Lower leg skin (tissue), 4 donors: ENCODE measurements around the gene WDR27. TPM values are rescaled to one million over a fixed set of nuclear protein-coding genes. Genes with fewer than 3 reads are reported as not detected.

Experiments used
- DNase-seq, 2 donors: peaks; one replicate each; pipeline ENCODE4 v3.0.0-alpha.2; 2019; ENCODE audit warnings: low spot score in 2 of 2
- H3K4me3 ChIP-seq: fragments of 200-600 bp; sonication (generic); 2 replicates; pipeline ENCODE4 v1.5.1; 2017; ENCODE audit warnings: mild to moderate bottlenecking, low read depth; ENCODE audit not compliant: poor library complexity, severe bottlenecking
- CTCF ChIP-seq, 3 donors: fragments of 450-650 bp; IDR thresholded peaks; one replicate each; pipeline ENCODE4 v1.5.1; 2016; ENCODE audit warnings: antibody characterized with exemption in 3 of 3, mild to moderate bottlenecking in 3 of 3, moderate library complexity in 2 of 3
- POLR2A ChIP-seq, 2 donors: fragments of 450-650 bp; IDR thresholded peaks; one replicate each; pipeline ENCODE4 v1.6.1; 2016 to 2017; ENCODE audit warnings: antibody characterized with exemption in 2 of 2, mild to moderate bottlenecking in 1 of 2, moderate library complexity in 1 of 2
- WGBS, 2 donors: methylation state at CpG; one replicate each; pipeline ENCODE4 v1.1.5; 2018; 5-methylcytosine and 5-hydroxymethylcytosine counted together
- intact Hi-C: fragments of 100-400 bp; cut with DNase I; formaldehyde crosslinking; loops from one replicate; pipeline ENCODE4 v1.15.0; 2023; ENCODE audit warnings: low total_unique reads
- total RNA-seq, 4 donors: library from RNA; depleted of rRNA; stranded (reverse); fragments of >200 nt; gene quantifications; one replicate each; pipeline ENCODE4 v1.1.0, GENCODE V29; 2016

WDR27 gene
- 10 to 100 TPM; 15.7 to 40.0 (median 19.5) TPM for total RNA-seq

GRCh38 chr6:169701954-169702839, at the start of gene WDR27, which contains the start of gene C6orf120:
WDR27 (minus strand) TSS chr6:169702029; CDS start chr6:169689005, 13,024 bp downstream.
C6orf120 (plus strand) TSS chr6:169702126; CDS start chr6:169702460, 334 bp downstream.
- peak within 1 kb of the TSS; percentile 94 for H3K4me3 ChIP-seq
- peak; percentile 95 to 99 for DNase-seq
- intact Hi-C loops = no loop called here
- WGBS, 2 donors = 0% methylated on average over 10 to 32 of the region's 92 CpGs
- TF ChIP-seq CTCF (IDR thresholded peaks at IDR 0.05) (no peak), POLR2A (IDR thresholded peaks at IDR 0.05) (peak in 1 of 2 donors; percentile 83)

GRCh38 chr6:169746556-169746955, 44.7 kb upstream of the WDR27 start:
- no peak for TF ChIP-seq POLR2A (IDR thresholded peaks at IDR 0.05)
- no peak for TF ChIP-seq CTCF (IDR thresholded peaks at IDR 0.05)
- H3K4me3 ChIP-seq = no peak overlapping the region
- no peak for DNase-seq
- WGBS, 2 donors = 74 to 83% methylated on average over 1 of the region's 1 CpG
- intact Hi-C loops = no loop called here

GRCh38 chr6:169745405-169745804, 43.6 kb upstream of the WDR27 start:
- no peak overlapping the region for H3K4me3 ChIP-seq
- TF ChIP-seq CTCF (IDR thresholded peaks at IDR 0.05) (no peak), POLR2A (IDR thresholded peaks at IDR 0.05) (no peak)
- DNase-seq = no peak
- intact Hi-C loops = no loop called here
- 88 to 89% methylated on average over 3 of the region's 3 CpGs for WGBS, 2 donors

GRCh38 chr6:169741344-169741743, 39.5 kb upstream of the WDR27 start:
- H3K4me3 ChIP-seq = no peak overlapping the region
- TF ChIP-seq POLR2A (IDR thresholded peaks at IDR 0.05) (no peak), CTCF (IDR thresholded peaks at IDR 0.05) (no peak)
- intact Hi-C loops = no loop called here
- no peak for DNase-seq

GRCh38 chr6:169738976-169739529, 37.2 kb upstream of the WDR27 start:
- intact Hi-C loops = no loop called here
- no peak overlapping the region for H3K4me3 ChIP-seq
- TF ChIP-seq CTCF (IDR thresholded peaks at IDR 0.05) = no peak
- no peak for TF ChIP-seq POLR2A (IDR thresholded peaks at IDR 0.05)
- 86 to 88% methylated on average over 2 of the region's 2 CpGs for WGBS, 2 donors
- DNase-seq = no peak
